HG02763 (cell line): Measurements from ENCODE around the gene CFAP58.

Experiments used
- ATAC-seq: cut with Tn5 transposase; IDR thresholded peaks from one replicate; pipeline ENCODE4 v1.9.1; 2021; ENCODE audit warnings: mild to moderate bottlenecking, moderate library complexity; ENCODE audit not compliant: unreplicated experiment

The CFAP58 gene

GRCh38 chr10:104334561-104334960 lies 19.1 kb upstream of the CFAP58 start:
- ATAC-seq, result no peak

DNA sequence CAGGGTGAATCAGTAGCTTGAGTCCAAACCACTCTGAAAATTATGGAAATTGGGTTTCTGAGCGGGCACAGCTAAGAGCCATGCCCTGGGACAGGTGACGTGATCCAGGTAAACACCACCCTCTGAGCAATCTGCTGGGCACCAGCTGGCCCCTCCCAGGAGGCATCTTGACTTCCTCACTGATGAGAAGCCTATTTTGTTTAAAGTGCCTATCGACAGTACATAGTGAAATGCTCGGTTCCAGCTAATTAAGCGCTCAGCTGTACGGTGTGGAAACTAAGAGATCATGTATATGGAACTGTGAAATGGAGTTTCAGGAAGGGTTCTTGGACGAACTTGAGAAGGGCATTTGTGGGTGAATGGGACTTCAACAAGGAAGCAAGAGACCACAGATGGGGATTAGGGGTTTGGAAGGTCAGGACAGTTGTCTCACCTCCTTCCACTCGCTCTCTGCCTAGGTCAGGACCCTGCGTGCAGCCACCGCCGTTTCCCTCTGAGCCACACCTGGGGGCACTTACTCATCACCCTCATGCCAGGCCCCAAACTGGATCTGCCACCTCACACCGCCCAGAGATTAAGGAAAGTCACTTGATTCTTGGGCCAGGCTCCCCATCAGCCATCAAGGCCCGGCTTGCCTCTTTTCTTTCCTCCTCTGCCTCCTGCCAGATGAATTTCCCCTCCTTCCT lies 18.5 kb upstream of the CFAP58 start:
- ATAC-seq, result no peak

DNA sequence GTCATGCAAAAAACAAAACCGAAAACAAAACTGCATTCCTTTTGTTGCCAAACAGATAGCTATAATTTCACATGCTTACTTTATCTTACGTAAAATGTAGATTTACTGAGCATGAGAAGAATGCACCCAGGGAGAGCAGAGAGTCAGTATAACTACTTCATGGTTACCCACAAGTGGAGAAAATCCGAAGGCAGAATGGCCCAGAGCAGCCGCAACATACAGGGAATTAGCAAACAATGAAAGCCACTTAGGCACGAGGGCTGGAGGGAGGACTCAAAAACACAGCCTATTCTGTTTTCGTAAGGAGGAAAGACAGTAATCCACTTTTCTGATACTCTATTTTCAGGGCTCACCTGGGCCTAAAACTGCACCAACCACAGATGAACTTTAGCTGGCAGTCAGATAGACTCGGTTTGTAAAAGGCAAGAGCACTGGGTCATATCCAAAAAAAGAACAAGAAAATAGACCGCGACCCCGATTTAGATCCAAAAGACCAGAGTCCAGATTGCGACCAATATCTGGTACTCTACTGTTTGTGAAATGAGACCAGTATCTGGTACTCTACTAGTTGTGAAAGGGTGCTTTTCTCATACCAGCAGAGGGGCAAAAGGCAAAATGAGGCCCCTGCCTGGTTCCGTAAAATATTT lies 16.7 kb upstream of the CFAP58 start:
- no peak for ATAC-seq

- ATAC-seq, result peak; percentile 36
Observed at GRCh38 chr10:104337521-104337984, 16.1 kb upstream of the CFAP58 start.

- ATAC-seq, result peak; percentile 65
Observed at GRCh38 chr10:104337985-104338735, 15.5 kb upstream of the CFAP58 start, which contains the start of gene ITPRIP. Gene ITPRIP (minus strand): TSS chr10:104338465. CDS start chr10:104316051, 22,414 bp downstream.

DNA sequence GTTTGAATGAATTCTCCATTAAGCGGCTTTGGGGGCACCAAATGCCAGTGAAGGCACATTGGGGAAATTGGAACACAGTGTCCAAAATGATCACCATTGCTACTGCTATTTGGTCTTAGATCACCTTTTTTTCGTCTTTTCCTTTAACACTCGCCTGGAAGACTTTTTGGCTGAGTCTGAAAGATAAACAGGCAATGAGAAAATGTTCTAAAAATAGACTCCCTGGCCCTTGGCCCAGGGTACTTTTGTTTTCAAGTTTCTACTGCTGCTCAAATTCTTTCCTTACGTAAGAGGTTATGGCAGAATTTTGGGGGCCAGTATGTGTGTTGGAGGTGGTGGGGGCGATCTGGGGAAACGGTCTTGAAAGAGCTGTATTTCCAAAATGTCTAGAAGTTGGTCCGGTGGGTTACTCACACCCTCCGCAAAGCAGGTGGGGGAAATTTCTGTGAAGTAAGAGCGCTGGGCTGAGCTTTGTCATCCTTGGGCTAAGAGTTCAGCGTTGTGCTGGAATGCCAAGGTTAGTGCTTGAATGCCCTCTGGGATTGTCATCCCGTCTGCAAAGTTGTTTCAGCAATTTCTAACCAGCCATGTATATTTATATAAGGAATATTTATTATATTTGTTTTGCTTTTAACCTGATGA lies 14.0 kb upstream of the CFAP58 start:
- ATAC-seq, result no peak

GRCh38 chr10:104340111-104340526 lies 13.5 kb upstream of the CFAP58 start:
- ATAC-seq, result no peak

- no peak for ATAC-seq
Observed at GRCh38 chr10:104340641-104341040, 13.0 kb upstream of the CFAP58 start.

DNA sequence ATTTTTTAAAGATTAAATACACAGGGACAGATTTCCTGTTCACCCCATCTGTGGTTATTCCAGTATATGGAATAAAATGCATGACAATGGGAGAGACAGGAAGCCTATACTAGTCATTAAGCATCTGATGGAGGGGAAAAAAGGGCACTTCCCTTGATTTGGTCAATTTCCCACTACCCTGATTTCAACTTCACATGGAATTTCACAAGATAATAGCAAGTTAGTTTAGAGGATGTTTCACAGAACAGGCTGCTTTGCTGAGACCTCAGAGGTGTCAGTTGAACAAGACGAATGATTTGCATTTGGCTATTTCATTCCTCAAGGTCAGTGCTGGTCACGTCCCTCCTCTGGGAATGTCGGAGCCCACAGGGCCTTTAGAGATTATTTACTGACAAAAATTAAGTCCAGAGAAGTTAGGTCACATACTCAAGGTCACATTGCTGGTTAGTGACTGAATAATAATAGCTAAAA lies 10.7 kb upstream of the CFAP58 start:
- ATAC-seq, result no peak

DNA sequence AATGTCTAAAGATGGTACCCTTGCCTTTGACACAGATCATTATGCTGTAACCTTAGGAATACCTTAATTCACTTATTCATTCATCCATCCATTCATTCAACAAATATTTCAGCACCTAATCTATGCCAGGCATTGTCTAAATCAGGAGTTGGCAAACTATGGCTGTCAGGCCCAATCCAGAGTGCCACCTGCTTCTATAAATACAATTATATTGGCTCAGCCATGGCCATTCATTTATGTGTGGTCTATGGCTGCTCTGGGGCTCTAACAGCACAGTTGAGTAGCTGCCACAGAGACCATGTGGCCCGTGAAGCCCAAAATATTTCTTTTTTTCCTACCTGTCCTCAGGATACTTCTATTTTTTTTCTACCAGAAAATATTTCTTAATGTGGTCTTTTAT lies 9.4 kb upstream of the CFAP58 start:
- no peak for ATAC-seq

GRCh38 chr10:104345515-104345914 lies 8.1 kb upstream of the CFAP58 start:
- no peak for ATAC-seq

GRCh38 chr10:104345941-104346340 lies 7.7 kb upstream of the CFAP58 start:
- no peak for ATAC-seq

DNA sequence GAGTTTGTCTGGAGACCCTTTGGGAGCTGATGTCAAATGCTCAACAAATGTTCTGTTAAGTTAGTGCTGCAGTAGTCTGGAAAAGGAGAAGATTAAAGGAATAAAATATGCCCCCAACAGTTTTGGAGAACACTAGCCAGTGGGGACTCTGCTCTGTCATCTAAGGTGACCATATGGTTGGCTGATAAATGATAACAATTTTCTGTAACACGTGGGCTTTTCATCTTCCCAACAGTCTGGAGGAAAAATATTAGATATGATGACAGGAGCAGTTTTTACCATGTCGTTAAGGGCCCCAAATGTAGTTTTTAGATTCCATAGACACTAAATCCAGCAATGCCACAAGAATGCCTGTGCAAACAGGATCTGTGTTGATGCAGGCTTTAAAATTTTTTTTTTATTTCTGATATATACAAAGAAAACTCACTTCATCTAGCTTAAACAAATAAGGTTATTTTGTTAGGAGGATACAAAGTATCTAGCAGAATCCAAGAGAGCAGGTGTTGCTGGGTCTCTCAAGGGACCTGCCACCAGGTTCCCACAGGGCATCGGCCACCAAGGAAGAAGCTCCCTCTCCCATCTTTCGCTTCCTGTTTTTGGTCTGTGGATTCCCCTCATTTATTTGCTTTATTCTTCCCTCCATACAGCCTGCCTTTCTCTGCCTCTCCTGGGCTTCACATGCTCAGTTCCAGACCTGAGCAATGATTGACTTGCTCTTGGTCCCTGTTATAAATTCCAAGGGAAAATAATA lies 6.2 kb upstream of the CFAP58 start:
- no peak for ATAC-seq

- no peak for ATAC-seq
Observed at GRCh38 chr10:104348601-104349000, 5.0 kb upstream of the CFAP58 start.

DNA sequence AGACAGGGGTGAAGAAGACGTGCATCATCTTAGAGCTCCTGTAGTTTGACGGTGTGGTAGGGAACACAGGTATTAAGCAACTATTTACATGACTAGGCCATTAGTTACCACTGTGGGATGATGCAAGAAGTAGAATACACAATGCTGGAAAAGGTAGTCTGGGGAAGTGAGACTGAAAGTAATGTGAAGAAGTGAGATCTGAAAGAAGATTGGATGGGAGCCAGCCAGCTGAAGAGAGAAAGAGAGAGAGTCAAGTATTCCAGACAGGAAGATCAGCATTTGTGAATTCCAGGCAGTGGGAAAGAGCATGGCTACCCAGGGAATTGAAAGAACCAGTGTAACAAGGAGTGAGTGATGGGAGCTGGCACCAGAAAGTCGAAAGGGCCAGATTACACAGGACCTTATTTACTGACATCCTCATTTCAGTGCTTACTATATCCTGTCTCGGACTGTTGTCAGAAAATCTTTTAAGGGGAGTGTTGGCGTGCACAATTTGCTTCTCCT lies 4.0 kb upstream of the CFAP58 start:
- peak; percentile 51 for ATAC-seq

DNA sequence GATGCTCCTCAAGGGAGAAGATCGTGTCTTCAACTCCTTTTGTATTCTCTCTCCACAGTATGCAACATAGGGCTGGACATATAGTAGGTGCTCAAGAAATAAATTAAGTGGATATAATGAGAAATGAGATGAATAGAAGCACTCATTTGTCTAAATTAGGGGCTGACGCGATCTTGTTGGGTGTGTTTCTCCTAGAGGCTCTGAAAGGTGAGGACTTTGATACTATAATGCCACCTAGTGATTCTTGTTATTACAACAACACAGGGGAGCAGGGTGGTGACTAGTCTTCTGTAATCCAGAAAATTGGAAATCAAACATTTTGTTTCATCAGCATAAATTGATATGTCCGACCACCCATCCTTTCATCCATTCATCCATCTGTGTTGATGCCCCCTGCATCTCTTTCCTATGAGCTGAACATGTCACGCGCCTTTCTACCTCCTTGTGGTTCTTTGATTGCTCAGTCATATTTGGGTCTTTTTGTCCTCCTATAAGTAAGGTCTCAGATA lies 3.5 kb upstream of the CFAP58 start:
- ATAC-seq, result peak; percentile 37

- ATAC-seq, result no peak
Observed at GRCh38 chr10:104351061-104351702, 2.5 kb upstream of the CFAP58 start.

DNA sequence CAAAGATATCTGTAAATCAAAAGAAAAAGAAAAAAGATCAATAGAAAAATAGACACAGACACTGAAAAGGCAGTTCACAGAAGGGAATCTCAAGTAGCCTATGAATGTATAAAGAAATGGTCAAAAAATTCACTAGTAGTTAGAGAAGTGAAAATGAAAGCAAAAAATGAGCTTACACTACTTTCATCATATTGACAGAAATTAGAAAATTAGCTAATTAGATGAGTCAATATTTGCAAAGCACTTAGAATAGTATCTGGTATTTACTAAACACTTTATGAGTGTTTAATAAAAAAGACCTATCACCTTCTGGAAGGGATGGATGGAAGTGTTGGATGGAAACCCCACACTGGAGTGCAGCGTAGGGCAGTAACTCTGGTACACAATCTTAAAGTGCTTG lies 1.7 kb upstream of the CFAP58 start:
- no peak for ATAC-seq

GRCh38 chr10:104359811-104360210 lies 6.2 kb downstream of the CFAP58 start:
- ATAC-seq, result no peak

GRCh38 chr10:104367904-104368303 lies 14.3 kb downstream of the CFAP58 start:
- ATAC-seq, result no peak
